ENCODE measurements around the gene GXYLT2. TPM values are rescaled to one million over a fixed set of nuclear protein-coding genes. Genes with fewer than 3 reads are reported as not detected.

GXYLT2 gene
- total and polyA plus RNA-seq, 2 of the 13 experiments (the other 11 are each of a cell fraction or from before 2014, with no cell fraction given) = 4.3 to 6.9 TPM

GRCh38 chr3:72996473-72997333 lies 108.9 kb downstream of the GXYLT2 start, which contains the start of gene PPP4R2 (continued):
- TF ChIP-seq BCL3 (CRISPR knock-in tag; IDR thresholded peaks at IDR 0.05) = peak; percentile 89
- TF ChIP-seq KLF13 (CRISPR knock-in tag; IDR thresholded peaks at IDR 0.05) = no peak
- TF ChIP-seq MED1 (CRISPR knock-in tag; IDR thresholded peaks at IDR 0.05) = peak; percentile 75
- TF ChIP-seq ZNF607 (CRISPR knock-in tag; IDR thresholded peaks at IDR 0.05; ENCODE audit: borderline replicate concordance) = peak; percentile 62; the same call in 1 of the 2 replicates
- no peak for TF ChIP-seq ZNF549 (CRISPR knock-in tag; IDR thresholded peaks at IDR 0.05)
- no peak for TF ChIP-seq SP1 (IDR thresholded peaks at IDR 0.05)
- TF ChIP-seq SP1 (CRISPR knock-in tag; IDR thresholded peaks at IDR 0.05) = 0 out of 2 replicates have a peak, but pooled peaks have one; percentile 16
- 0 out of 2 replicates have a peak, but pooled peaks have one; percentile 44 for TF ChIP-seq ZNF589 (CRISPR knock-in tag; conservative IDR thresholded peaks at IDR 0.05)
- no peak for TF ChIP-seq ZNF280D (CRISPR knock-in tag; IDR thresholded peaks at IDR 0.05)
- no peak for TF ChIP-seq ELF1 (CRISPR knock-in tag; IDR thresholded peaks at IDR 0.05)
- TF ChIP-seq MBD4 (IDR thresholded peaks at IDR 0.05; ENCODE audit: borderline replicate concordance, low read length) = no peak
- peak; percentile 21; the same call in 1 of the 2 replicates for TF ChIP-seq SALL2 (CRISPR knock-in tag; IDR thresholded peaks at IDR 0.05)
- no peak for TF ChIP-seq MTA3 (CRISPR knock-in tag; IDR thresholded peaks at IDR 0.05)
- peak; percentile 74; the same call in 1 of the 2 replicates for TF ChIP-seq SMAD1 (CRISPR knock-in tag; IDR thresholded peaks at IDR 0.05; ENCODE audit: borderline replicate concordance, low read depth)
- TF ChIP-seq ZMAT5 (CRISPR knock-in tag; IDR thresholded peaks at IDR 0.05; ENCODE audit: borderline replicate concordance, low read depth) = no peak
- no peak for TF ChIP-seq ZNF296 (CRISPR knock-in tag; conservative IDR thresholded peaks at IDR 0.05)
- no peak for TF ChIP-seq HCFC1 (IDR thresholded peaks at IDR 0.05; ENCODE audit: low read depth, low read length)
- TF ChIP-seq NR2C2 (CRISPR knock-in tag; IDR thresholded peaks at IDR 0.05; ENCODE audit: borderline replicate concordance) = no peak
- TF ChIP-seq TBL1XR1 (IDR thresholded peaks at IDR 0.05; ENCODE audit: borderline replicate concordance, low read length, partially characterized antibody) = no peak
- TF ChIP-seq RXRB (CRISPR knock-in tag; IDR thresholded peaks at IDR 0.05; ENCODE audit: borderline replicate concordance) = peak; percentile 32; the same call in 1 of the 2 replicates
- peak; percentile 88 for TF ChIP-seq SAFB2 (CRISPR knock-in tag; IDR thresholded peaks at IDR 0.05; ENCODE audit: borderline replicate concordance, low read depth)
- 0 out of 2 replicates have a peak, but pooled peaks have one; percentile 36 for TF ChIP-seq HDAC1 (CRISPR knock-in tag; IDR thresholded peaks at IDR 0.05)
- peak; percentile 35; the same call in 1 of the 2 replicates for TF ChIP-seq ZNF800 (CRISPR knock-in tag; IDR thresholded peaks at IDR 0.05)
- TF ChIP-seq ZNF44 (CRISPR knock-in tag; IDR thresholded peaks at IDR 0.05) = 0 out of 2 replicates have a peak, but pooled peaks have one; percentile 70

All from HepG2 (cell line).